Islet precursor cell (in vitro differentiated cells): ENCODE data around the gene RTL10.
A peak's percentile ranks its signal among the peaks of the same experiment; 100 is the strongest.

ENCODE experiments used
- DNase-seq: peaks from one replicate; pipeline ENCODE4 v3.0.0-alpha.2; 2018

The RTL10 gene

GRCh38 chr22:19807161-19807913, 47.3 kb downstream of the RTL10 start:
- no peak for DNase-seq

GRCh38 chr22:19806213-19807160, 48.2 kb downstream of the RTL10 start:
- peak; percentile 48 for DNase-seq

- no peak for DNase-seq
Observed at GRCh38 chr22:19805821-19806212, 48.9 kb downstream of the RTL10 start.
